G401.6 (cell line): ENCODE data around the gene EIF2B4.
"Not testable (repeated sequence)": the region's sequence is repeated elsewhere in the genome, so short reads cannot be mapped to it uniquely, and the experiment has no call there.

Experiments used
- FAIRE-seq: peaks from 2 replicates; lab custom pipeline; 2012; peaks lifted over from hg19 to GRCh38; lab: Jason Lieb, UNC

The EIF2B4 gene

GRCh38 chr2:27335311-27335710 lies 34.8 kb downstream of the EIF2B4 start:
- no peak for FAIRE-seq

GRCh38 chr2:27324720-27325119 lies 45.4 kb downstream of the EIF2B4 start:
- FAIRE-seq: no peak

- no peak for FAIRE-seq
Measured at GRCh38 chr2:27323596-27324285, 46.4 kb downstream of the EIF2B4 start.

- peak; percentile 57 for FAIRE-seq
Measured at GRCh38 chr2:27322766-27323595, 47.2 kb downstream of the EIF2B4 start, which contains the start of gene MPV17. TSS of gene MPV17 (minus strand) at chr2:27323097. CDS start at chr2:27322517, 580 bp downstream.

GRCh38 chr2:27322301-27322765 lies 47.8 kb downstream of the EIF2B4 start:
- no peak for FAIRE-seq

- no peak for FAIRE-seq
Measured at GRCh38 chr2:27320958-27321543, 49.1 kb downstream of the EIF2B4 start.

GRCh38 chr2:27319839-27320238 lies 50.3 kb downstream of the EIF2B4 start:
- not testable (repeated sequence) for FAIRE-seq

GRCh38 chr2:27316655-27317412 lies 53.3 kb downstream of the EIF2B4 start:
- no peak for FAIRE-seq

- FAIRE-seq: no peak
Measured at GRCh38 chr2:27315122-27315521, 55.0 kb downstream of the EIF2B4 start.

GRCh38 chr2:27314709-27315108 lies 55.4 kb downstream of the EIF2B4 start:
- FAIRE-seq: no peak
